HL-60 (cell line): ENCODE results near the gene TSC22D3.

Source experiments
- DNase-seq, 2 experiments: peaks; one replicate each; pipeline ENCODE4 v3.0.0-alpha.2; 2010 to 2020; ENCODE audit warnings: low read depth in 1 of 2, low spot score in 1 of 2
- H3K27ac ChIP-seq: fragments of 250-450 bp; sonication (Bioruptor Pico); replicated peaks from 2 replicates; pipeline ENCODE4 v1.5.1; 2020; ENCODE audit warnings: mild to moderate bottlenecking, moderate library complexity
- H3K27me3 ChIP-seq: fragments of 250-450 bp; sonication (Bioruptor Pico); 2 replicates; pipeline ENCODE4 v1.5.1; 2021; ENCODE audit warnings: mild to moderate bottlenecking, moderate library complexity; ENCODE audit not compliant: insufficient read depth, poor library complexity, severe bottlenecking
- H3K4me3 ChIP-seq: replicated peaks from 2 replicates; pipeline ENCODE4 v1.5.1; 2011; ENCODE audit warnings: mild to moderate bottlenecking, control low read depth, low read length; ENCODE audit not compliant: insufficient read depth
- GABPA ChIP-seq: IDR thresholded peaks from 2 replicates; pipeline ENCODE4 v1.6.1; 2012; ENCODE audit warnings: low read depth
- POLR2AphosphoS5 ChIP-seq: IDR thresholded peaks from 2 replicates; pipeline ENCODE4 v1.6.1; 2012; ENCODE audit warnings: low read depth
- REST ChIP-seq: IDR thresholded peaks from 2 replicates; pipeline ENCODE4 v1.6.1; 2012; ENCODE audit warnings: low read depth; ENCODE audit not compliant: insufficient replicate concordance
- SPI1 ChIP-seq: IDR thresholded peaks from 2 replicates; pipeline ENCODE4 v1.6.1; 2012; ENCODE audit warnings: low read depth, mild to moderate bottlenecking, borderline replicate concordance
- TF ChIP-seq, protein P1 (sequence below): IDR thresholded peaks from one replicate; pipeline ENCODE4 v1.5.1; 2011; ENCODE audit warnings: low read length, control low read depth, inconsistent platforms; ENCODE audit not compliant: insufficient read depth

The TSC22D3 gene

DNA sequence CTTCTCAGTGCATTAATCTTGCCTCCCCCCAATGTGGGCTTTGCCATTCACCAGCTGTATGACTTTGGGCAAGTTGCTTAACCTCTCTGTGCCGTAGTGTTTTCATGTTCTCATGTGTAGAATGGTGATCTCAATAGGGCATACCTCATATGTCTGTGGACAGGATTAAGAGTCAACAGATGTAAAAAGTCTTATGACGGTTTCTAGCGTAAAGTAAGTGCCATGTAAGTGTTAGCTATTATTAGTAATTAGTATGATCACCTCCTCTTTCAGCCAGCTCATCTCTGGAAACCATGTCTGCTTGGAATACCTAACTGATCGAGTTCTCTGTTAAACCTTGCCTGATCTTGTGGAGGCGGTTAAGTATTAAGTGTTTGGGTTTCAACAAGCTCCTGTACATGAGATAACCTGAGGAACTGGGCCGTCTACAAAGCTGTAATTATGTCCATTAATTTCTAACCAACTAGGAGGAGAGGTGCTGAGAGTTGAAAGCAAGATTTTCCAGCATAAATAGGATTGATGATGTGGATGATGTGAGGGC is 66.3 kb downstream of the TSC22D3 start:
- no peak overlapping the region for H3K4me3 ChIP-seq

GRCh38 chrX:107708762-107709161 is 66.8 kb downstream of the TSC22D3 start:
- DNase-seq: no peak
- Histone ChIP-seq H3K27ac (no peak overlapping the region), H3K27me3 (no peaks in the 10 kb centered on the region), H3K4me3 (no peak overlapping the region)
- no peak for TF ChIP-seq REST
- TF ChIP-seq SPI1: no peak
- no peak for TF ChIP-seq GABPA
- TF ChIP-seq, protein P1, sequence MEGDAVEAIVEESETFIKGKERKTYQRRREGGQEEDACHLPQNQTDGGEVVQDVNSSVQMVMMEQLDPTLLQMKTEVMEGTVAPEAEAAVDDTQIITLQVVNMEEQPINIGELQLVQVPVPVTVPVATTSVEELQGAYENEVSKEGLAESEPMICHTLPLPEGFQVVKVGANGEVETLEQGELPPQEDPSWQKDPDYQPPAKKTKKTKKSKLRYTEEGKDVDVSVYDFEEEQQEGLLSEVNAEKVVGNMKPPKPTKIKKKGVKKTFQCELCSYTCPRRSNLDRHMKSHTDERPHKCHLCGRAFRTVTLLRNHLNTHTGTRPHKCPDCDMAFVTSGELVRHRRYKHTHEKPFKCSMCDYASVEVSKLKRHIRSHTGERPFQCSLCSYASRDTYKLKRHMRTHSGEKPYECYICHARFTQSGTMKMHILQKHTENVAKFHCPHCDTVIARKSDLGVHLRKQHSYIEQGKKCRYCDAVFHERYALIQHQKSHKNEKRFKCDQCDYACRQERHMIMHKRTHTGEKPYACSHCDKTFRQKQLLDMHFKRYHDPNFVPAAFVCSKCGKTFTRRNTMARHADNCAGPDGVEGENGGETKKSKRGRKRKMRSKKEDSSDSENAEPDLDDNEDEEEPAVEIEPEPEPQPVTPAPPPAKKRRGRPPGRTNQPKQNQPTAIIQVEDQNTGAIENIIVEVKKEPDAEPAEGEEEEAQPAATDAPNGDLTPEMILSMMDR: no peak
- TF ChIP-seq POLR2AphosphoS5: no peak

More for the DNA sequence above, 66.3 kb downstream of the TSC22D3 start:
- TF ChIP-seq GABPA (no peak), REST (no peak), POLR2AphosphoS5 (no peak), SPI1 (no peak)
- TF ChIP-seq, protein P1: no peak
- peak overlapping the region; percentile 97 for H3K27ac ChIP-seq
- H3K27me3 ChIP-seq: no peaks in the 10 kb centered on the region
- no peak for DNase-seq

GRCh38 chrX:107707866-107708265 is 67.7 kb downstream of the TSC22D3 start:
- no peak for DNase-seq
- TF ChIP-seq SPI1 (no peak), REST (no peak), GABPA (no peak)
- TF ChIP-seq, protein P1: no peak
- Histone ChIP-seq H3K4me3 (no peak overlapping the region), H3K27ac (no peak overlapping the region), H3K27me3 (no peaks in the 10 kb centered on the region)
